NCI-H748 treated with DMSO at 0.1 percent for 48 hours (cell line): ENCODE data around the gene DPF3.

ENCODE experiments used
- DNase-seq: peaks from one replicate; lab custom pipeline; 2025; lab: John Stamatoyannopoulos, UW

The DPF3 gene

DNA sequence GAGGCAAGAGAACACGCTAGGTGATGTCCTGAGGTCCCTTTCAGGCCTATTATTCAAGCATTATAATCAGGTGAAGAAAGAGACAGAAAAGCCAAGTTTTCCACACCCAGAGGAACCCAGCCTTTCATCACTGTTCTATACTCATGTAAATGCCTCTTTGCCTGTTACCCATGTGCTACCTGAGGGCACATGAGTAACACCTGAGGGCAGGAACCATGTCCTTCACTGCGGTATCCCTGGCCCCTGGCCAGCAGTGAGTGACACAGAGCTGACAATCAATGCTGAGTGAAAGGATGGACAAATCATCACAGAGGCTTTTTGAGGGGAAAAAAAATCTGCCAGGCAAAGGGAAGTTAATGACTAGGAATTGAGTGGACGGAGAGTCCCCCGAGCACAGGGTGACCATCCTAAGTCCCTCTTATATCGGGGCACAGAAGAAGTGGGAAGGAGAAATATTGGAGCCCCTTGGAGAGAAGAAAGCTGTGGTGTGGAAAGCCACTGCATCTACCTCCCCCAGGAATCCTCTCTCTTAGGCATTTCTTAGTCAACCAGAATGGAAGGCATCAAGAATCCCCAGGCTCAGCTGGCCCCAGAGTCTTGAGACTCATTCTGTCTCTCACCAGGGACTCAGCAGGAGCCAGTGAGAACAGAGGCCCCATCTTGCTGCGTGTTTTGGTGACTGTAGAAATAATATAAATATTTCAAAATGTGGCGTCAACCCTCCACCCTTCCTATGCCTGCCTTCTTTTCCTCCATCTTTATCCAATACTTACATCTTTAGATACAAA is 212.9 kb downstream of the DPF3 start:
- DNase-seq: no peak

DNA sequence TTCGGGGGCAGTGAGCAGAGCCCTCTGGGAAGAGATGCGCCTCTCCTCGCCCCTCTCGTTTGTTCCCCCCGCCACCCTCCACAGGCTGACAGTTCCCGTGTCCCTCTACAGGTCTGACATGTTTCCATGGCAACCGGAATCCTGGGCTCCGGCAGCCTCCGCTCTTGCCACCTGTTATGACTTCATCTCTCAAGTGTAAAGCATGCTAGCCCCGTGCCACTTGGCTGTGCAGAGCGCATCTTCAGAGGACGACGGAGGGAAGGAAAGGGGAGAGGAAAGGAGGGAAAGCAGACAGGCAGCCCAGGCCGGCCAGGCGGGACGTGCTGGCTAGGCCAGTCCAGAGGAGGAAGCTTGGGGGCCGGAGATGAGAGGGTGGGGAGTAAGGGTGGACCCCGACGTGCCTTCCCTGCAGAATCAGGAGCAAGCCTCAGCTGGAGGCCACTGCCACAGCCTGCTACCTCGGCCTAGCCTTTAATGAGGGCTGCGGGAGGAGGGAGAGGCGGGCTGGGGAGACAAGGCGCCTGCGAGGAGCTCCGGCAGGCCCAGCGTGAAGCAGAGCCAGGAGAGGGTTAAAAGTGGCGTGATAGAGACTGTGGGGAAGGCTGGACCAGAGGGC is 214.3 kb downstream of the DPF3 start:
- DNase-seq: peak; percentile 40

- no peak for DNase-seq
Observed at GRCh38 chr14:72679141-72679535, 214.8 kb downstream of the DPF3 start.

DNA sequence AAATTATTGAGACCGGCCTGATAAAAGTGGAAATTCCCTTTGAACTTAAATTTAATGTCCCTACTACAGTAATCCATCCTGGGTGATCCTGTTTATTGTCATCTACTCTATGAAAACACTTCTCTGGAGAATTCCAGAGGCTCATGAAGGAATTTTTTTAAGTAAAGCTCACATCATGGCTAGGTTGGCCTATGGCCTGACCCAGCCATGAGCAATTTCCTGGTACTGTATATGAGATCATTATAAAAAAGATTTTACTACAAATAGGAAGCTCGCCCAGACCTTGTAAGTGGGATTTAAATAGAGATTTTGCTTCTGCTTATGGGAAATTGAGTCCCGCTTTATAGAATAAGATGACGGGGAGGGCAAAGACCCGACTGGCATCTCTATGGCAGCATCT is 215.5 kb downstream of the DPF3 start:
- no peak for DNase-seq

GRCh38 chr14:72677664-72678063 is 216.2 kb downstream of the DPF3 start:
- DNase-seq: no peak

DNA sequence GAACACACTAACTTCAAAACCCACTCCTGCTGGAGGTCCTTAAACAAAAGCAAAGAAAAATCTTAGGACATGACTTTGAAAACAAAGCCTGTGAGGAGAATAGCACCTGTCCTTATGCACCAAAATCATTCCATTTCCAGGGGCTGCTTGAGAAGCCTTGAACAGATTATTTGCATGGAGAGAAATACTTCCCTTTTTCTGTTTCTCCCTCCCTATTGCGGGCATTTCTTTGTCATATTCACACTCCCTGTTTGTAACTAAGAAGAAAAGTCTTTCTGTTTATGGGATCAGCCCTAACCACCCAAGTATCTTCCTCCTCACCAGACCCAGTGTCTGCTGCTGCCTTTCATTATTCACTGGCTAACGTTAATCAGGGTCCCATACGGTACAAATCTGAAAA is 218.8 kb downstream of the DPF3 start:
- DNase-seq: no peak

DNA sequence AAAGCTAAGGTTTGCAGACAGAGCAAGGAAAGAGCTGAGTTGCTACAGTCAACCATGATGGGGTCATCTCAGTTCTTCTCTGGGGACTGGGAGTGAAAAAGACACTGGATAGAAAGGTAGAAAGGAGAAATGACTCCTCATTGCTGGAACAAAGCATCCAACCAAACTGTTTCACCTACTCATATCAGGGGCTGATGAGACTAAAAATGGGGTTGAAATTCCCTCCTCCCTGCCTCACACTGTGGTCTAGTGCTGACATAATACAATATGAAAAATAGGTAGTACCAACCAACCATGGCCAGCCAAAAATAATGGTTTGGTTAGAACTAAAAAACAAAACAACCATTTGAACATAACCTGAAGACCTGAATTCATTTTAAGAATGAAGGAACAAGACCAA is 220.7 kb downstream of the DPF3 start:
- DNase-seq: no peak

- DNase-seq: no peak
Observed at GRCh38 chr14:72666610-72667009, 227.3 kb downstream of the DPF3 start.

GRCh38 chr14:72665259-72665658 is 228.6 kb downstream of the DPF3 start:
- no peak for DNase-seq

- no peak for DNase-seq
Observed at GRCh38 chr14:72664651-72665050, 229.2 kb downstream of the DPF3 start.

- DNase-seq: no peak
Observed at GRCh38 chr14:72663956-72664650, 229.8 kb downstream of the DPF3 start.

DNA sequence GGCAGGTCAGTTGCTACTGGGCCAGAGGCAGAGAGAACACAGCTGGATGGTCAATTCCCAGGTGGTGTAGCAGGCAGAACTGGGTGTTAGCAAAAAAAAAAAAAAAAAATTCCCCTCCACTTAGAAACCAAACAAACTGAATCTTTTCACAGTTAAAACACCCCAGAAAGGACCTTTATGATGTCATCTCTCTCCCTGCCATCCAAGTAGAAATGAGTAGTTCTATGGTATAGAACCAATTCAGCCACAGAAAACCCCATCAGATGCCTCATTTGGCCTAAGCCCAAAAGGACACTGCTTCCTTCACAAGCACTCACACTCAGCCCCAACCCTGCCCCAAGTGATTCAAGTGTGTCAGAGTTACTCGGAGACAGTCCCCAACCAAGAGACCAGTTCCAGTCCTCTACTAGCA is 230.8 kb downstream of the DPF3 start:
- DNase-seq: no peak

GRCh38 chr14:72662214-72662613 is 231.7 kb downstream of the DPF3 start:
- DNase-seq: no peak

DNA sequence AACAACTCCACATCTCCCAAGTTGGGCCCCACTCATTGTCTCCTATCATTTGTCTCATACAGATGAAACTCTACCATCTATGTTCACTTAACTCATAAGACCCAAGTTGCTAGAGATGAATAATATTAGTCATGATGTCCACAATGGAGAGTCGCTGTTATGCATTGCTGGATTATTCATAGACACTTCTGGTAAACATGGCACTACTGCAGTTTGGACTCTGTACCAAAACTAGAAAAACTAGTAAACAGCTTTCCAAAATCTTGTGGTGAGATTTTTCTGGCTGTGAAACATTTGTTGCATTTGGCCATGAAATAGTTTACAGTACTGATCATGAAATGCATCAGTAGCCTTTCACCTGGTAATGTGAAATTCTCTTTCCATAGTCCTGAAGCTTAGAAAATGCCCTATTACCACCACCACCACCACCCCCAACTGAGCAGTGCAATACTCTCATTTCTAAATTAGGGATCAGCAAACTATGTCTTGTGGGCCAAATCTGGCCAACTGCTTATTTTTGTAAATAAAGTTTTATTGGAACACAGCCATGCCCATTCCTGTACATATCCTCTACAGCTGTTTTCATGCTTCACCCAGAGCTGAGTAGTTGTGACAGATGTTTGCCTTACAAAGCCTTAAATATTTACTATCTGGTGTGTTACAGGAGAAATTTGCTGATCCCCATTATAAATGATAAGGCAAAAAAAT is 236.5 kb downstream of the DPF3 start:
- DNase-seq: no peak

GRCh38 chr14:72653026-72653425 is 240.9 kb downstream of the DPF3 start:
- no peak for DNase-seq

DNA sequence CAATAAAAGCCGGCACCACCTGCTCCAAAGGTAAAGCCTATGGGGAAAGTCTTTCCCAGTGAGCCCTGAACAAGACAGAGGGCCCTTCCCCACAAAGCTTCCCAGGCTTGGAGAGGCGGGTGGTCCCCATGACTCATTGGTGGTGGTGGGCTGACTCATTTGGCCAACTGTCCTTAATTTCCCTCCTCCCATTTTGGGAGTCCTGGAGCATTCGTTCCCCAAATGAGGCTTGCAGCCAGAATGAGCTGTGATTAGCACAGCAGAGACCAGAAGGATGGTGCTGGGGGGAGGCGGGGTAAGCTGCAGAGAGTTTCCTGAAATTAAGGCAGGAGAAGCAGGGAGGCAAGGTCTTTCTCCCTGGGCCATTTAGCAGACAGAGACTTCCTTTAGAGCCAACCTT is 241.7 kb downstream of the DPF3 start:
- DNase-seq: no peak

DNA sequence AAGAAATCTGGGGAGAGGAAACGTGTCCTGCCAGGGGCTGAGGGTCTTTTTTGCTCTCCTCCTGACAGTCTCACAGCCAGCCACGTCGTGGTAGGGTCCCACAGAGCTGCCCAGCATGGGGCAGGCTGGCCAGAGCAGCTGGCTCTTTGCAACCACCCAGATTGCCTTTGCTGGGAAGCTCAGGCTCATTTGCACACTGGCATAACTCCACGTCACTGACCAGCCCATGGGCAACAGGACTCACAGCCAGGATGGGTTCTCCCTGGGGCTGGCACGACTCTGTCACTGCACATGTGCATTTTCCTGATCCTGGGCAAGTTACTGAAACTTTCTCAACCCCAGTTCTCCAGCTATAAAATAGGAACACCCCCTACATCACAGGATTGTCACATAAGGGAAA is 242.2 kb downstream of the DPF3 start:
- DNase-seq: no peak

- no peak for DNase-seq
Observed at GRCh38 chr14:72651081-72651480, 242.8 kb downstream of the DPF3 start.

GRCh38 chr14:72649603-72650227 is 244.2 kb downstream of the DPF3 start:
- no peak for DNase-seq

DNA sequence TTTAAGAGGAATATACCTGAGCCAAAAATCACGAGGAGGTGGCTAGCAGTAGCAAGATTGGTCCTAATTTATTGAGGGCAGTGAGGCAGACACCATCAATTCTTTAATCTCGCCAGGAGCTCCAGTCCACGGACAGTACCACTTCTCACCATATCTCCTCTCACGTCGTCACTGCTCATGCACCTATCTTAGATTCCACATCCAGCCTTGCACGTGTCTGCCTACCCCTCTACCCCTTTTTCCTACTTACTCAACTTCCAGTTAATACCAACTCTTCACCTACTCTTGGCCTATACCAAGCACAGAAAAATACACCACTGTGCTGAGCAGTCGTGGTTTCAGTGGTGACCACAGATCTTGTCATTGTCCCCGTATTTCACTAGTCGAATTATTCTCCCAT is 246.1 kb downstream of the DPF3 start:
- DNase-seq: no peak

DNA sequence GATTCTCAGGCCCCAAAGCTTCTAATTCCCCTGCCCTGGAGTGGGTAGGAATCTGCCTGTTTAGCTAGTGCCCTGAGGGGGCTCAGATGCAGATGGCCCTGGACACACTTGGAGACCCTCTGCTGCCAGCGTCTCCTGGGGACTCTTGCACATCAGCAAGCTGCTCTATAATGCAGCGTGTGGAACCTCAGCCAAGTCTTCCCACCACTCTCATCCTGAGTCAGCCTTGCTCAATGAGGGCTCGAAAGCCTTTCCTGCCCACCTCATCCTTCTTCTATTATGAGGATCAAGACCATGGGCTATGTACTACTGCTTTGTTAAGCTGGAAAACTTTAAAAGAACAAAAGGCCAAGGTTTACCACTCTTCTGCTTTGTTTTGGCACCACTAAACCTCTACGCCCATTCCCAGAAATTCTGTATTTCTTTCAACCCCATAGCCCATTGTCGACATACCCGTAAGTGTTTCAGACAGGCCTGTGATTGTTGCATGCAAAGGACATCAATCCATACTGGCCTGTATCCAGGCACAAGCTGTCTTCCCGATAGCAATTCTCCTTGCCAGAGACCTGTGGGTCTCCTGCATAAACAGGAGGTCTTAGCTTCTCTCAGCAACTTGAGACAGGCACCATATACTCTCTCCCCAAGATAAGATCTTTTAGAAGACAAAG is 246.9 kb downstream of the DPF3 start:
- DNase-seq: no peak

GRCh38 chr14:72645706-72646105 is 248.2 kb downstream of the DPF3 start:
- DNase-seq: no peak
